Progenitor cell of endocrine pancreas (in vitro differentiated cells): Measurements from ENCODE around the gene ZNF521. TPM values are rescaled to one million over a fixed set of nuclear protein-coding genes. Genes with fewer than 3 reads are reported as not detected.

Experiments
- DNase-seq: peaks from one replicate; pipeline ENCODE4 v3.0.0; 2021; ENCODE audit warnings: low spot score; ENCODE audit not compliant: unreplicated experiment
- H3K27ac Mint-ChIP-seq: 2 replicates; pipeline ENCODE4 v1.8.0; 2021; ENCODE audit warnings: mild to moderate bottlenecking, moderate library complexity, mixed read lengths
- H3K27me3 Mint-ChIP-seq: 2 replicates; pipeline ENCODE4 v1.8.0; 2021; ENCODE audit warnings: mixed read lengths
- H3K36me3 Mint-ChIP-seq: 2 replicates; pipeline ENCODE4 v1.8.0; 2022; ENCODE audit warnings: mixed read lengths; ENCODE audit not compliant: insufficient read depth
- H3K4me1 Mint-ChIP-seq: 2 replicates; pipeline ENCODE4 v1.8.0; 2021; ENCODE audit warnings: low read depth, mixed read lengths
- H3K4me3 Mint-ChIP-seq: 2 replicates; pipeline ENCODE4 v1.8.0; 2021; ENCODE audit warnings: low read depth, mild to moderate bottlenecking, moderate library complexity, mixed read lengths
- H3K9me3 Mint-ChIP-seq: 2 replicates; pipeline ENCODE4 v1.8.0; 2021; ENCODE audit warnings: low read depth, mixed read lengths
- total RNA-seq: library from RNA; stranded (reverse); gene quantifications from 2 replicates; pipeline ENCODE4 v1.2.1, GENCODE V29; 2021
- TF ChIP-seq, protein P1 (sequence below): fragments of 200-600 bp; sonication (generic); IDR thresholded peaks from one replicate; pipeline ENCODE4 v1.5.0; 2021; ENCODE audit warnings: antibody characterized with exemption, mild to moderate bottlenecking; ENCODE audit not compliant: unreplicated experiment

ZNF521 gene
- total RNA-seq, 1 donor from 2014 or later: 39.1 TPM

DNA sequence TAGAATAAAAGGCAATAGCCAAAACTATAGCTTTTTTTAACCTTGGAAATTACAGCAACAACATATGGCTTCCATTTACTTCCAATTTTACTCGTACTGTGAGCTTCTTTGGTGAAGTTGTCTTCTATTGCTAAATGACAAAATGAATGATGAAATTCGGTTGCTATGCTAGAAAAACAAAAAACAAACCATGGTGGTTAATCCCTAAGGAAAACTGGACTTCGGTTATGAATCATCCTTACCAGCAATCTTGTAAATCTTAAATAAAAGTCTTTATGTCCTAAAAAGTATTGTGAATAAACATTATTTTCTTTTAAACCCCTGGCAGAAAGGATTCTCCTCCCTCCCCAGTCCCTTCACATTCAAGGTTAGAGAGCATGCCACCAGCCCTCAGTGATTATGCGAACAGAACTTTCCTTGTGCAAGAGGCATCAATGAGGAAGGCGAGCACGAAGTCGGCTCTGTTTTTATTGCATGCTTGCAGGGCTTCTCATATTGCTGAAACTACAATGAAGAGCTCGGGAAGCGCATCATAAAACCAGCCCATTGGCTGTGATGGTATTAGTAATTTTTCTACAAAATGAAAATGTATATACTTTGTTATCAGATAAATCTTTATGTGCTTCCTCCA is 62.9 kb downstream of the ZNF521 start:
- H3K36me3 Mint-ChIP-seq: peaks cover 4% of the 10 kb centered on the region
- no peak for DNase-seq
- no peak overlapping the region for H3K27ac Mint-ChIP-seq
- peaks cover 10% of the 10 kb centered on the region for H3K4me1 Mint-ChIP-seq
- peaks cover 5% of the 10 kb centered on the region for H3K27me3 Mint-ChIP-seq
- H3K9me3 Mint-ChIP-seq: no peaks in the 10 kb centered on the region
- H3K4me3 Mint-ChIP-seq: no peak overlapping the region
- TF ChIP-seq, protein P1, sequence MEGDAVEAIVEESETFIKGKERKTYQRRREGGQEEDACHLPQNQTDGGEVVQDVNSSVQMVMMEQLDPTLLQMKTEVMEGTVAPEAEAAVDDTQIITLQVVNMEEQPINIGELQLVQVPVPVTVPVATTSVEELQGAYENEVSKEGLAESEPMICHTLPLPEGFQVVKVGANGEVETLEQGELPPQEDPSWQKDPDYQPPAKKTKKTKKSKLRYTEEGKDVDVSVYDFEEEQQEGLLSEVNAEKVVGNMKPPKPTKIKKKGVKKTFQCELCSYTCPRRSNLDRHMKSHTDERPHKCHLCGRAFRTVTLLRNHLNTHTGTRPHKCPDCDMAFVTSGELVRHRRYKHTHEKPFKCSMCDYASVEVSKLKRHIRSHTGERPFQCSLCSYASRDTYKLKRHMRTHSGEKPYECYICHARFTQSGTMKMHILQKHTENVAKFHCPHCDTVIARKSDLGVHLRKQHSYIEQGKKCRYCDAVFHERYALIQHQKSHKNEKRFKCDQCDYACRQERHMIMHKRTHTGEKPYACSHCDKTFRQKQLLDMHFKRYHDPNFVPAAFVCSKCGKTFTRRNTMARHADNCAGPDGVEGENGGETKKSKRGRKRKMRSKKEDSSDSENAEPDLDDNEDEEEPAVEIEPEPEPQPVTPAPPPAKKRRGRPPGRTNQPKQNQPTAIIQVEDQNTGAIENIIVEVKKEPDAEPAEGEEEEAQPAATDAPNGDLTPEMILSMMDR: no peak

DNA sequence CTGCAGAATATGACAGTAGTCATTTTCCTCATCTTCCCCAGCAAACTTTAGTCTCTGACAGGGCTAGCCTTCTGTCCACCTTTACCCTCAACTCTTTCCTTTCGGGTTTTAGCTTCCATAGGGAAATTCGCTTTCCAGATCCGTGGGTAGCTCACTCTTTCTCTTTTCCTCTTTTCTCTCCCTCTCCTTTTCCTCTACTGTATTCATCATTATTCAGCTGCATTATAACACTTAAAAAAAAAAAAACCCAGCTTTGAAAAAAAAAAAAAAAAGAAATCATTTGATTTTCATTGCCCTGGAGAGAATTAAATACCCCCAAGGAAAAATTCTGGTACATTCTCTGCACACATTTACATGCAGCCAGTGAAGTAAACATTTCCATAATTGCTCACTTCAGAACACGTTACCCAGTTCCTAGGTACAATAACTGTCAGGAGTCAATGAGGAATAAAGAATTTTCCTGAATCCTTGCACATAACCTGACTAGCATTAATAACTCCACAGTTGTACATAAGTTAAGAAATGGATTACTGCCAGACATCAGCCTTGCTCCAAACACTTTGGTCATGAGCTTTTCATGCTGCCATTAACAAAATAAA is 63.5 kb downstream of the ZNF521 start:
- H3K27me3 Mint-ChIP-seq: peaks cover 5% of the 10 kb centered on the region
- H3K4me1 Mint-ChIP-seq: peaks cover 10% of the 10 kb centered on the region
- peaks cover 4% of the 10 kb centered on the region for H3K36me3 Mint-ChIP-seq
- no peak for DNase-seq
- H3K27ac Mint-ChIP-seq: no peak overlapping the region
- no peaks in the 10 kb centered on the region for H3K9me3 Mint-ChIP-seq
- no peak overlapping the region for H3K4me3 Mint-ChIP-seq
- TF ChIP-seq, protein P1: no peak

DNA sequence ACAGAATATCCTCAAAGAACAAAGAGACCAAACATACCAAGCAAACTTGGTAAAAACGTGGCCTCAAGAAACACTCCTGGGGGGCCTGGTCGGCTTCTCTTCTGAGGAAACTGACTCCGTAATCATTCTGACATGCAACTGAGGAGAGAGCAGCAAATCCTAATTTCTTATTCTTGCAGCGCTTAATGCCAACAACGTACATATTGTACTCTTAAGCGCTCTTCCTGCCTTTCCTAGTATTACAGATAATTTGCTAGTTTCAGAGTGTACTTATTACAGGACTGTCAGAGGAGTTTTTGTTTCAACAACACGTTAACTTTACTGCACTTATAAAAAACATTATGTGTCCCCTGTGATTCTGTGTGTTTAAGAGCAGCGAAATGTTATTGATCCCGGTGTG is 64.9 kb downstream of the ZNF521 start:
- peaks cover 5% of the 10 kb centered on the region for H3K27me3 Mint-ChIP-seq
- no peaks in the 10 kb centered on the region for H3K36me3 Mint-ChIP-seq
- TF ChIP-seq, protein P1: no peak
- no peaks in the 10 kb centered on the region for H3K9me3 Mint-ChIP-seq
- H3K4me1 Mint-ChIP-seq: peaks cover 4% of the 10 kb centered on the region
- no peak overlapping the region for H3K4me3 Mint-ChIP-seq
- no peak for DNase-seq
- no peak overlapping the region for H3K27ac Mint-ChIP-seq

DNA sequence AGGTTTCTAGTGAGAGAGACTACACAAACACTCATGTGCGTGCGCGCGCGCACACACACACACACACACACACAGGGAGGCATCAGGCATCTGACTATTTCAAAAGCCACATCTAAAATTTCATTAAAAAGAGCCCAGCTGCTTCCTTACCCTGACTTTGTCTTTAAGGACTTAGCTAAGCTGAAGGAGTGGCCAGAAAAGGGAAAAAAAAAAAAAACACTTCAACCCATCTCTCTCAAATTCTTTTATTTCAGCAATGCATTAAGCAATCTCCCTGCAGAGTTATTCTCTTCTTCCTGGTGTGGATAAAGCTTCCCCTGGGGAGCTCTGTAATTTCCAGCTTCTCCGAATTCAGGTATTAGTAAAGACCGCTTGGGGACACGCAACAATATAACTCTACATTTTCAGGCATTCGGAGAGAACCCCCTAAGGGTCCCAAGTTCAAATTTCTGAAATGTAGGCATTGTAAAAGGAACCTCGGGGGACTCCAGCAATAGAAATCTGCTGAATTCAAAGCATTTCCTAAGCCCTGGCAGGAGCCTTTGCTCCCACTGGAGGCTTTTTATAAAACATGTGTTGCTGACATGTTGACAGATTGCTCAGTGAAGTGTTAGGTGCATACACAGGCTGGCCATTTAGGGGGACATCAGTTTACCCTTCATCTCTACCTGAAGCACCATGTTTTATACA is 67.0 kb downstream of the ZNF521 start:
- H3K27me3 Mint-ChIP-seq: peaks cover 10% of the 10 kb centered on the region
- H3K36me3 Mint-ChIP-seq: no peaks in the 10 kb centered on the region
- H3K4me3 Mint-ChIP-seq: no peak overlapping the region
- no peak overlapping the region for H3K27ac Mint-ChIP-seq
- TF ChIP-seq, protein P1: no peak
- DNase-seq: no peak
- H3K4me1 Mint-ChIP-seq: peaks cover 5% of the 10 kb centered on the region
- no peaks in the 10 kb centered on the region for H3K9me3 Mint-ChIP-seq

DNA sequence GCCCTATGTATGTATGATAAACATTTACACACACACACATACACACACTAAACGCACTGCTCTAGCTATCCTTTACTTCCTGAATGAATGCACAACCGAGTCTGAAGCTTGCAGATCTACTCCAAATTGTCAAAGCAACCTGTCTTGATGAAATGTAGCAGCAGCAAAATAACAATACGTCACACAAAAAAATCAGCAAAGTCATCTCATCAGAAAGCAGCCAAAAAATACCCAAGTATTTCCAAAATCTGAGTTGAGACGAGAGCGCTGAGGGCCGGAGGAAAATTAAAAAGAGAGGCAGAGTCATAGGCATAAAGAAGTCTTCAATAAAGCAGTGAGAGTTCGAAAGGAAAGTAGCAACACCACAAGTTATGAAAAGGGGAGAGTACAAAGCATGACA is 67.7 kb downstream of the ZNF521 start:
- Mint-ChIP-seq H3K9me3 (no peaks in the 10 kb centered on the region), H3K27ac (no peak overlapping the region), H3K36me3 (no peaks in the 10 kb centered on the region), H3K4me3 (no peak overlapping the region), H3K4me1 (peaks cover 5% of the 10 kb centered on the region), H3K27me3 (peaks cover 10% of the 10 kb centered on the region)
- DNase-seq: no peak
- TF ChIP-seq, protein P1: no peak
